Spleen (tissue), 11 donors: ENCODE measurements around the gene PCDHGC4. TPM values are rescaled to one million over a fixed set of nuclear protein-coding genes. Genes with fewer than 3 reads are reported as not detected.

Experiments used
- DNase-seq: peaks from one replicate; pipeline ENCODE4 v3.0.0-alpha.2; 2020
- H3K27ac ChIP-seq, 8 donors: fragments of 200-600 bp; sonication (generic) in 7 of 8; 1 replicate in 4 of 8; 2 replicates in 4 of 8; pipeline versions ENCODE4 v1.5.0 to v1.8.0; 2016 to 2021; ENCODE audit warnings: inconsistent platforms in 4 of 8, mild to moderate bottlenecking in 4 of 8, moderate library complexity in 1 of 8
- H3K27me3 ChIP-seq, 7 donors: fragments of 200-600 bp; sonication (generic) in 6 of 7; replicated peaks in 1 of 7; 1 replicate in 4 of 7; 2 replicates in 3 of 7; pipeline versions ENCODE4 v1.5.0 to v1.8.0; 2016 to 2021; ENCODE audit warnings: inconsistent platforms in 3 of 7, mild to moderate bottlenecking in 1 of 7
- H3K36me3 ChIP-seq, 6 donors: fragments of 200-600 bp; sonication (generic) in 5 of 6; 1 replicate in 4 of 6; 2 replicates in 2 of 6; pipeline versions ENCODE4 v1.5.0 to v1.8.0; 2016 to 2021; ENCODE audit warnings: inconsistent platforms in 2 of 6
- H3K4me1 ChIP-seq, 6 donors: fragments of 200-600 bp; sonication (generic) in 5 of 6; 1 replicate in 3 of 6; 2 replicates in 3 of 6; pipeline versions ENCODE4 v1.5.0 to v1.8.0; 2016 to 2021; ENCODE audit warnings: inconsistent platforms in 3 of 6
- H3K4me3 ChIP-seq, 8 donors: fragments of 200-600 bp; sonication (generic) in 7 of 8; 1 replicate in 4 of 8; 2 replicates in 4 of 8; pipeline versions ENCODE4 v1.5.0 to v1.8.0; 2016 to 2021; ENCODE audit warnings: inconsistent platforms in 4 of 8, mild to moderate bottlenecking in 4 of 8, moderate library complexity in 2 of 8
- H3K9me3 ChIP-seq, 8 donors: fragments of 200-600 bp; sonication (generic) in 7 of 8; 1 replicate in 4 of 8; 2 replicates in 4 of 8; pipeline versions ENCODE4 v1.5.0 to v1.8.0; 2016 to 2021; ENCODE audit warnings: inconsistent platforms in 4 of 8
- POLR2A ChIP-seq, 3 donors: fragments of 450-650 bp; IDR thresholded peaks; one replicate each; pipeline ENCODE4 v1.5.1; 2017; ENCODE audit warnings: antibody characterized with exemption in 3 of 3, mild to moderate bottlenecking in 1 of 3
- POLR2AphosphoS5 ChIP-seq, 3 donors: sonication (generic); formaldehyde crosslinking; IDR thresholded peaks; one replicate each; pipeline ENCODE4 v1.5.1; 2017; ENCODE audit warnings: antibody characterized with exemption in 3 of 3
- WGBS, 5 donors: extraction: QIAGEN DNeasy Blood & Tissue Kit in 3 of 5; methylation state at CpG; one replicate each; pipeline versions ENCODE4 v1.1.5 to v1.1.7; 2013 to 2018; 5-methylcytosine and 5-hydroxymethylcytosine counted together
- intact Hi-C: fragments of 100-400 bp; cut with DNase I; formaldehyde crosslinking; loops from one replicate; pipeline ENCODE4 v1.15.0; 2023; ENCODE audit warnings: low total_unique reads
- polyA plus RNA-seq, 3 donors: library from polyadenylated mRNA; stranded (reverse); fragments of 200-250 nt; gene quantifications; one replicate each; pipeline ENCODE4 v1.2.1, GENCODE V29; 2013
- total RNA-seq, 7 donors: library from RNA; depleted of rRNA in 3 of 7; stranded (reverse); fragments of >200 nt in 3 of 7; fragmentation: NEBNext Ultra II Directional in 4 of 7; extraction: Animal tissue kit (Norgen Biotek cat#: 25700) in 4 of 7; gene quantifications; one replicate each; pipeline versions ENCODE4 v1.1.0 to v1.2.1, GENCODE V29; 2016 to 2021
- TF ChIP-seq, protein P1 (sequence below), 11 experiments: fragments of 200-600 bp in 7 of 11; fragments of 450-650 bp in 4 of 11; sonication (generic) in 4 of 11; IDR thresholded peaks in 8 of 11; conservative IDR thresholded peaks in 3 of 11; 1 replicate in 7 of 11; 2 replicates in 4 of 11; pipeline versions ENCODE4 v1.4.0 to v1.8.0; 2016 to 2021; ENCODE audit warnings: antibody characterized with exemption in 11 of 11, inconsistent platforms in 4 of 11, mild to moderate bottlenecking in 1 of 11
- donor health status: healthy with polysubstance abuse.
- donor health status: DM: no; HTN: no; CAD: no; lungs with moderate emphysema.
- donor health status: DM: no; HTN: no; CAD: no.
- donor health status: Bipolar disorder and iron deficiency.
- donor health status: healthy.
- donor health status: DM: no; HTN: no; CAD: no.
- donor health status: DM: yes; HTN: yes; CAD: no.

PCDHGC4 gene
- total and polyA plus RNA-seq, 10 donors = 0.03 to 3.9 (median 1.4) TPM; not detected in 1

- peak overlapping the region; percentile 31 to 69 (median 52) for H3K4me3 ChIP-seq
- intact Hi-C loops = no loop called here
- DNase-seq = no peak
- H3K4me1 ChIP-seq = peaks cover 0 to 55% (median 35%) of the 10 kb centered on the region in 6 donors
- peaks cover 0 to 48% (median 14%) of the 10 kb centered on the region in 7 donors for H3K27me3 ChIP-seq
- H3K9me3 ChIP-seq = no peaks in the 10 kb centered on the region
- H3K36me3 ChIP-seq = no peaks in the 10 kb centered on the region
- peak overlapping the region; percentile 22 to 85 (median 76) for H3K27ac ChIP-seq
- 0 to 2% (median 1%) methylated on average over 18 to 58 of the region's 58 CpGs for WGBS, 5 donors
- TF ChIP-seq POLR2AphosphoS5 (IDR thresholded peaks at IDR 0.05) = peak; percentile 48 to 58 (median 54)
- TF ChIP-seq POLR2A (IDR thresholded peaks at IDR 0.05) = no peak
Measured at GRCh38 chr5:141476132-141476911, 8.5 kb upstream of the PCDHGC4 start.

DNA sequence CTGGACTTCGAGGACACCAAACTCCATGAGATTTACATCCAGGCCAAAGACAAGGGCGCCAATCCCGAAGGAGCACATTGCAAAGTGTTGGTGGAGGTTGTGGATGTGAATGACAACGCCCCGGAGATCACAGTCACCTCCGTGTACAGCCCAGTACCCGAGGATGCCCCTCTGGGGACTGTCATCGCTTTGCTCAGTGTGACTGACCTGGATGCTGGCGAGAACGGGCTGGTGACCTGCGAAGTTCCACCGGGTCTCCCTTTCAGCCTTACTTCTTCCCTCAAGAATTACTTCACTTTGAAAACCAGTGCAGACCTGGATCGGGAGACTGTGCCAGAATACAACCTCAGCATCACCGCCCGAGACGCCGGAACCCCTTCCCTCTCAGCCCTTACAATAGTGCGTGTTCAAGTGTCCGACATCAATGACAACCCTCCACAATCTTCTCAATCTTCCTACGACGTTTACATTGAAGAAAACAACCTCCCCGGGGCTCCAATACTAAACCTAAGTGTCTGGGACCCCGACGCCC is 7.7 kb upstream of the PCDHGC4 start:
- intact Hi-C loops = no loop called here
- 17 to 40% (median 28%) methylated on average over 24 of the region's 24 CpGs for WGBS, 5 donors

DNA sequence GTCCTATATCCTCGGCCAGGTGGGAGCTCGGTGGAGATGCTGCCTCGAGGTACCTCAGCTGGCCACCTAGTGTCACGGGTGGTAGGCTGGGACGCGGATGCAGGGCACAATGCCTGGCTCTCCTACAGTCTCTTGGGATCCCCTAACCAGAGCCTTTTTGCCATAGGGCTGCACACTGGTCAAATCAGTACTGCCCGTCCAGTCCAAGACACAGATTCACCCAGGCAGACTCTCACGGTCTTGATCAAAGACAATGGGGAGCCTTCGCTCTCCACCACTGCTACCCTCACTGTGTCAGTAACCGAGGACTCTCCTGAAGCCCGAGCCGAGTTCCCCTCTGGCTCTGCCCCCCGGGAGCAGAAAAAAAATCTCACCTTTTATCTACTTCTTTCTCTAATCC is 7.0 kb upstream of the PCDHGC4 start:
- DNase-seq = no peak
- peak overlapping the region in 5 of 8 donors; percentile 12 to 69 (median 53) for H3K4me3 ChIP-seq
- WGBS, 5 donors = 46 to 84% (median 55%) methylated on average over 12 to 13 of the region's 13 CpGs
- H3K9me3 ChIP-seq = no peaks in the 10 kb centered on the region
- intact Hi-C loops = no loop called here
- H3K27ac ChIP-seq = no peak overlapping the region
- TF ChIP-seq POLR2AphosphoS5 (IDR thresholded peaks at IDR 0.05) (no peak), POLR2A (IDR thresholded peaks at IDR 0.05) (no peak)
- TF ChIP-seq, protein P1, sequence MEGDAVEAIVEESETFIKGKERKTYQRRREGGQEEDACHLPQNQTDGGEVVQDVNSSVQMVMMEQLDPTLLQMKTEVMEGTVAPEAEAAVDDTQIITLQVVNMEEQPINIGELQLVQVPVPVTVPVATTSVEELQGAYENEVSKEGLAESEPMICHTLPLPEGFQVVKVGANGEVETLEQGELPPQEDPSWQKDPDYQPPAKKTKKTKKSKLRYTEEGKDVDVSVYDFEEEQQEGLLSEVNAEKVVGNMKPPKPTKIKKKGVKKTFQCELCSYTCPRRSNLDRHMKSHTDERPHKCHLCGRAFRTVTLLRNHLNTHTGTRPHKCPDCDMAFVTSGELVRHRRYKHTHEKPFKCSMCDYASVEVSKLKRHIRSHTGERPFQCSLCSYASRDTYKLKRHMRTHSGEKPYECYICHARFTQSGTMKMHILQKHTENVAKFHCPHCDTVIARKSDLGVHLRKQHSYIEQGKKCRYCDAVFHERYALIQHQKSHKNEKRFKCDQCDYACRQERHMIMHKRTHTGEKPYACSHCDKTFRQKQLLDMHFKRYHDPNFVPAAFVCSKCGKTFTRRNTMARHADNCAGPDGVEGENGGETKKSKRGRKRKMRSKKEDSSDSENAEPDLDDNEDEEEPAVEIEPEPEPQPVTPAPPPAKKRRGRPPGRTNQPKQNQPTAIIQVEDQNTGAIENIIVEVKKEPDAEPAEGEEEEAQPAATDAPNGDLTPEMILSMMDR (IDR thresholded peaks at IDR 0.05 in 8 of 11, conservative IDR thresholded peaks at IDR 0.05 in 3 of 11) = peak in 1 of 11 experiments; percentile 1
- H3K27me3 ChIP-seq = peaks cover 0 to 54% (median 14%) of the 10 kb centered on the region in 7 donors
- H3K4me1 ChIP-seq = peaks cover 0 to 55% (median 35%) of the 10 kb centered on the region in 6 donors
- no peaks in the 10 kb centered on the region for H3K36me3 ChIP-seq

More for the DNA sequence above, 7.7 kb upstream of the PCDHGC4 start:
- Histone ChIP-seq H3K4me1 (peaks cover 0 to 55% (median 35%) of the 10 kb centered on the region in 6 donors), H3K27me3 (peaks cover 0 to 48% (median 14%) of the 10 kb centered on the region in 7 donors), H3K9me3 (no peaks in the 10 kb centered on the region), H3K27ac (peak overlapping the region in 4 of 8 donors; percentile 74 to 85 (median 82)), H3K4me3 (peak overlapping the region; percentile 31 to 69 (median 52)), H3K36me3 (no peaks in the 10 kb centered on the region)
- TF ChIP-seq, protein P1 (IDR thresholded peaks at IDR 0.05 in 8 of 11, conservative IDR thresholded peaks at IDR 0.05 in 3 of 11) = no peak
- TF ChIP-seq POLR2AphosphoS5 (IDR thresholded peaks at IDR 0.05) (no peak), POLR2A (IDR thresholded peaks at IDR 0.05) (no peak)
- no peak for DNase-seq

- WGBS, 5 donors = 44 to 57% (median 47%) methylated on average over 20 of the region's 20 CpGs
- intact Hi-C loops = no loop called here
- peaks cover 0 to 55% (median 35%) of the 10 kb centered on the region in 6 donors for H3K4me1 ChIP-seq
- TF ChIP-seq, protein P1 (IDR thresholded peaks at IDR 0.05 in 8 of 11, conservative IDR thresholded peaks at IDR 0.05 in 3 of 11) = no peak
- TF ChIP-seq POLR2A (IDR thresholded peaks at IDR 0.05) (no peak), POLR2AphosphoS5 (IDR thresholded peaks at IDR 0.05) (no peak)
- H3K9me3 ChIP-seq = no peaks in the 10 kb centered on the region
- H3K27ac ChIP-seq = no peak overlapping the region
- DNase-seq = no peak
- H3K4me3 ChIP-seq = peak overlapping the region in 3 of 8 donors; percentile 12 to 69 (median 12)
- H3K27me3 ChIP-seq = peaks cover 0 to 59% (median 14%) of the 10 kb centered on the region in 7 donors
- H3K36me3 ChIP-seq = no peaks in the 10 kb centered on the region
Measured at GRCh38 chr5:141478321-141478945, 6.4 kb upstream of the PCDHGC4 start.
